HEK293 (cell line): ENCODE measurements around the gene SPINT2.
A peak's percentile ranks its signal among the peaks of the same experiment; 100 is the strongest.

Source experiments
- BCL11A ChIP-seq: fragments of 450-650 bp; formaldehyde crosslinking; IDR thresholded peaks from 2 replicates; pipeline ENCODE4 v1.5.1; 2016; ENCODE audit warnings: low read depth, missing biosample characterization, missing genetic modification characterization
- BCL11B ChIP-seq: fragments of 450-650 bp; formaldehyde crosslinking; IDR thresholded peaks from 2 replicates; pipeline ENCODE4 v1.5.1; 2016; ENCODE audit warnings: low read depth, missing biosample characterization, missing genetic modification characterization
- IKZF3 ChIP-seq: fragments of 450-650 bp; IDR thresholded peaks from 2 replicates; pipeline ENCODE4 v1.5.0; 2018; ENCODE audit warnings: missing biosample characterization, mild to moderate bottlenecking, missing genetic modification characterization, moderate library complexity
- KLF1 ChIP-seq: fragments of 450-650 bp; formaldehyde crosslinking; IDR thresholded peaks from 2 replicates; pipeline ENCODE4 v1.5.1; 2016; ENCODE audit warnings: missing biosample characterization, missing genetic modification characterization
- KLF16 ChIP-seq: fragments of 450-650 bp; formaldehyde crosslinking; IDR thresholded peaks from 2 replicates; pipeline ENCODE4 v1.5.1; 2017; ENCODE audit warnings: missing biosample characterization, missing genetic modification characterization
- ZBTB48 ChIP-seq: fragments of 450-650 bp; formaldehyde crosslinking; IDR thresholded peaks from 2 replicates; pipeline ENCODE4 v1.5.1; 2016; ENCODE audit warnings: missing biosample characterization, missing genetic modification characterization
- ZEB2 ChIP-seq: fragments of 450-650 bp; formaldehyde crosslinking; IDR thresholded peaks from 2 replicates; pipeline ENCODE4 v1.5.1; 2016; ENCODE audit warnings: missing biosample characterization, missing genetic modification characterization
- ZIC2 ChIP-seq: fragments of 450-650 bp; formaldehyde crosslinking; IDR thresholded peaks from 2 replicates; pipeline ENCODE4 v1.5.1; 2016; ENCODE audit warnings: missing biosample characterization, missing genetic modification characterization
- ZNF10 ChIP-seq: fragments of 450-650 bp; formaldehyde crosslinking; IDR thresholded peaks from 2 replicates; pipeline ENCODE4 v1.5.1; 2017; ENCODE audit warnings: missing biosample characterization, missing genetic modification characterization
- ZNF138 ChIP-seq: fragments of 450-650 bp; formaldehyde crosslinking; IDR thresholded peaks from 2 replicates; pipeline ENCODE4 v1.5.1; 2016; ENCODE audit warnings: missing biosample characterization, missing genetic modification characterization, borderline replicate concordance
- ZNF16 ChIP-seq: fragments of 450-650 bp; formaldehyde crosslinking; IDR thresholded peaks from 2 replicates; pipeline ENCODE4 v1.5.1; 2016; ENCODE audit warnings: low read depth, missing biosample characterization, missing genetic modification characterization
- ZNF202 ChIP-seq: fragments of 450-650 bp; formaldehyde crosslinking; IDR thresholded peaks from 2 replicates; pipeline ENCODE4 v1.5.1; 2016; ENCODE audit warnings: missing biosample characterization, missing genetic modification characterization, borderline replicate concordance
- ZNF223 ChIP-seq: fragments of 450-650 bp; formaldehyde crosslinking; IDR thresholded peaks from 2 replicates; pipeline ENCODE4 v1.5.1; 2016; ENCODE audit warnings: missing biosample characterization, missing genetic modification characterization
- ZNF48 ChIP-seq: fragments of 450-650 bp; formaldehyde crosslinking; IDR thresholded peaks from 2 replicates; pipeline ENCODE4 v1.5.1; 2016; ENCODE audit warnings: missing biosample characterization, missing genetic modification characterization
- ZNF501 ChIP-seq: fragments of 450-650 bp; formaldehyde crosslinking; IDR thresholded peaks from 2 replicates; pipeline ENCODE4 v1.5.1; 2016; ENCODE audit warnings: missing biosample characterization, missing genetic modification characterization
- ZNF530 ChIP-seq: fragments of 450-650 bp; formaldehyde crosslinking; IDR thresholded peaks from 2 replicates; pipeline ENCODE4 v1.5.1; 2016; ENCODE audit warnings: low read depth, missing biosample characterization, missing genetic modification characterization
- ZNF660 ChIP-seq: fragments of 450-650 bp; IDR thresholded peaks from 2 replicates; pipeline ENCODE4 v1.5.1; 2018; ENCODE audit warnings: missing biosample characterization, mild to moderate bottlenecking, missing genetic modification characterization
- ZNF670 ChIP-seq: fragments of 450-650 bp; formaldehyde crosslinking; IDR thresholded peaks from 2 replicates; pipeline ENCODE4 v1.5.1; 2016; ENCODE audit warnings: missing biosample characterization, missing genetic modification characterization, low read depth
- ZNF677 ChIP-seq: fragments of 450-650 bp; IDR thresholded peaks from 2 replicates; pipeline ENCODE4 v1.5.0; 2018; ENCODE audit warnings: missing biosample characterization, mild to moderate bottlenecking, missing genetic modification characterization, moderate library complexity
- ZNF701 ChIP-seq: fragments of 450-650 bp; formaldehyde crosslinking; IDR thresholded peaks from 2 replicates; pipeline ENCODE4 v1.5.1; 2016; ENCODE audit warnings: missing biosample characterization, missing genetic modification characterization
- ZNF792 ChIP-seq: fragments of 450-650 bp; formaldehyde crosslinking; IDR thresholded peaks from 2 replicates; pipeline ENCODE4 v1.5.1; 2016; ENCODE audit warnings: missing biosample characterization, missing genetic modification characterization
- ZNF843 ChIP-seq: fragments of 450-650 bp; formaldehyde crosslinking; IDR thresholded peaks from 2 replicates; pipeline ENCODE4 v1.5.1; 2016; ENCODE audit warnings: missing biosample characterization, missing genetic modification characterization
- TF ChIP-seq, protein P1 (sequence below): fragments of 450-650 bp; formaldehyde crosslinking; IDR thresholded peaks from 2 replicates; pipeline ENCODE4 v1.5.1; 2016; ENCODE audit warnings: missing biosample characterization, missing genetic modification characterization
- TF ChIP-seq, protein P2 (sequence below): sonication (generic); formaldehyde crosslinking; IDR thresholded peaks from 2 replicates; pipeline ENCODE4 v1.8.1; 2022; ENCODE audit warnings: mild to moderate bottlenecking, moderate library complexity, missing genetic modification reagents
- TF ChIP-seq, protein P3 (sequence below): fragments of 450-650 bp; formaldehyde crosslinking; IDR thresholded peaks from 2 replicates; pipeline ENCODE4 v1.5.1; 2016; ENCODE audit warnings: missing biosample characterization, missing genetic modification characterization
- TF ChIP-seq, protein P4 (sequence below): fragments of 450-650 bp; formaldehyde crosslinking; IDR thresholded peaks from 2 replicates; pipeline ENCODE4 v1.5.1; 2016; ENCODE audit warnings: missing biosample characterization, missing genetic modification characterization
- TF ChIP-seq, protein P5 (sequence below): fragments of 450-650 bp; formaldehyde crosslinking; conservative IDR thresholded peaks from 2 replicates; pipeline ENCODE4 v1.5.1; 2016; ENCODE audit warnings: low read depth, missing biosample characterization, missing genetic modification characterization
- TF ChIP-seq, protein P6 (sequence below): fragments of 450-650 bp; formaldehyde crosslinking; IDR thresholded peaks from 2 replicates; pipeline ENCODE4 v1.5.1; 2016; ENCODE audit warnings: missing biosample characterization, missing genetic modification characterization

Gene SPINT2

DNA sequence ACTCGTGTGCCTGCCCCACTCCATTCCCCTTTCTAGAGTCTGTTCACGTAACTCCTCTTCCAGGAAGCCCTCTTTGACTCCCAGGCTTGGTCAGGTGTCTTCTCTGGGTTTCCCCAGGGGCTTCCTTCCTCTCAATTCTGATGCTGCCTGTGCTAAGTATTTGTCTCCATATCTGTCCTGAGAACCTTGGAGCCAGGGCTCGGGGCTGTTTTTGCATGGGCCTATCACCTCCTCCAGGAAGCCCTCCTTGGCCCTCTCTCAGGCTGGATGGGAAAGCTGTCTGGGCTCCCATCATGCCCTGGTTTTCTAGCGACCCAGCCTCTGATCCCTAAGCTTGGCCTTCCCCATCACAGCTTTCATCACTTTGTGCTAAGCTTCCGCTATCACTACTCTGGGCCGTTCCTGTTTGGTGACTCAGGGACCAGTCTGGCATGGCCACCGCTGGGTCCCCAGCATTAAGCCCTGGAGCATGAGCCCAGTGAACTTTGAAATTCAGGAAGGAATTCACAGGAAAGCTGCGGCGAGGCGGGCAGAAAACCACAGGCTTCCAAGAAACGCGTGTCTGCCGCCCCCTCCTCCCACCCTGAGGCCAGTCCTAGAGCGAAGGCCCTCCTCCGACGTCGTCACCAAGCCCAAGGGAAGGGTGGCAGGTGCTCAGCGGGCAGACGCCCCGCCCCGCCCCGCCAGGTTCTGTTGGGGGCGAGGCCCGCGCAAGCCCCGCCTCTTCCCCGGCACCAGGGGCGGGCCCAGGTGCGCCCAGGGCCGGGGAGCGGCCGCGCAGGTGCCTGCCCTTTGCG, 486 bp upstream of the SPINT2 start (continued):
- TF ChIP-seq, protein P1, sequence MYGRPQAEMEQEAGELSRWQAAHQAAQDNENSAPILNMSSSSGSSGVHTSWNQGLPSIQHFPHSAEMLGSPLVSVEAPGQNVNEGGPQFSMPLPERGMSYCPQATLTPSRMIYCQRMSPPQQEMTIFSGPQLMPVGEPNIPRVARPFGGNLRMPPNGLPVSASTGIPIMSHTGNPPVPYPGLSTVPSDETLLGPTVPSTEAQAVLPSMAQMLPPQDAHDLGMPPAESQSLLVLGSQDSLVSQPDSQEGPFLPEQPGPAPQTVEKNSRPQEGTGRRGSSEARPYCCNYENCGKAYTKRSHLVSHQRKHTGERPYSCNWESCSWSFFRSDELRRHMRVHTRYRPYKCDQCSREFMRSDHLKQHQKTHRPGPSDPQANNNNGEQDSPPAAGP (tag by site-specific recombination), result no peak; the same call in 1 of the 2 replicates
- TF ChIP-seq ZNF10 (tag by site-specific recombination) (no peak), ZIC2 (tag by site-specific recombination) (peak; percentile 65), ZNF501 (tag by site-specific recombination) (peak; percentile 36; the same call in 1 of the 2 replicates), ZNF843 (no peak; the same call in 1 of the 2 replicates), ZNF792 (tag by site-specific recombination) (no peak), ZNF660 (tag by site-specific recombination) (peak; percentile 51; the same call in 1 of the 2 replicates), ZNF202 (tag by site-specific recombination) (no peak), ZBTB48 (tag by site-specific recombination) (peak; percentile 99), ZNF701 (tag by site-specific recombination) (no peak), ZNF677 (tag by site-specific recombination) (0 out of 2 replicates have a peak, but pooled peaks have one; percentile 33), KLF1 (tag by site-specific recombination) (peak; percentile 57), BCL11A (tag by site-specific recombination) (no peak), IKZF3 (peak; percentile 72), BCL11B (no peak), ZNF223 (no peak), ZNF138 (tag by site-specific recombination) (no peak), ZNF530 (tag by site-specific recombination) (no peak), ZNF48 (tag by site-specific recombination) (no peak), ZEB2 (no peak), ZNF16 (tag by site-specific recombination) (no peak), KLF16 (tag by site-specific recombination) (no peak), ZNF670 (tag by site-specific recombination) (no peak)
- TF ChIP-seq, protein P2, sequence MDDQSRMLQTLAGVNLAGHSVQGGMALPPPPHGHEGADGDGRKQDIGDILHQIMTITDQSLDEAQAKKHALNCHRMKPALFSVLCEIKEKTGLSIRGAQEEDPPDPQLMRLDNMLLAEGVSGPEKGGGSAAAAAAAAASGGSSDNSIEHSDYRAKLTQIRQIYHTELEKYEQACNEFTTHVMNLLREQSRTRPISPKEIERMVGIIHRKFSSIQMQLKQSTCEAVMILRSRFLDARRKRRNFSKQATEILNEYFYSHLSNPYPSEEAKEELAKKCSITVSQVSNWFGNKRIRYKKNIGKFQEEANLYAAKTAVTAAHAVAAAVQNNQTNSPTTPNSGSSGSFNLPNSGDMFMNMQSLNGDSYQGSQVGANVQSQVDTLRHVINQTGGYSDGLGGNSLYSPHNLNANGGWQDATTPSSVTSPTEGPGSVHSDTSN, result no peak
- TF ChIP-seq, protein P3, sequence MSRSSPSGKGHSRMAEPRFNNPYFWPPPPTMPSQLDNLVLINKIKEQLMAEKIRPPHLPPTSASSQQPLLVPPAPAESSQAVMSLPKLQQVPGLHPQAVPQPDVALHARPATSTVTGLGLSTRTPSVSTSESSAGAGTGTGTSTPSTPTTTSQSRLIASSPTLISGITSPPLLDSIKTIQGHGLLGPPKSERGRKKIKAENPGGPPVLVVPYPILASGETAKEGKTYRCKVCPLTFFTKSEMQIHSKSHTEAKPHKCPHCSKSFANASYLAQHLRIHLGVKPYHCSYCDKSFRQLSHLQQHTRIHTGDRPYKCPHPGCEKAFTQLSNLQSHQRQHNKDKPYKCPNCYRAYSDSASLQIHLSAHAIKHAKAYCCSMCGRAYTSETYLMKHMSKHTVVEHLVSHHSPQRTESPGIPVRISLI, result no peak
- TF ChIP-seq, protein P4, sequence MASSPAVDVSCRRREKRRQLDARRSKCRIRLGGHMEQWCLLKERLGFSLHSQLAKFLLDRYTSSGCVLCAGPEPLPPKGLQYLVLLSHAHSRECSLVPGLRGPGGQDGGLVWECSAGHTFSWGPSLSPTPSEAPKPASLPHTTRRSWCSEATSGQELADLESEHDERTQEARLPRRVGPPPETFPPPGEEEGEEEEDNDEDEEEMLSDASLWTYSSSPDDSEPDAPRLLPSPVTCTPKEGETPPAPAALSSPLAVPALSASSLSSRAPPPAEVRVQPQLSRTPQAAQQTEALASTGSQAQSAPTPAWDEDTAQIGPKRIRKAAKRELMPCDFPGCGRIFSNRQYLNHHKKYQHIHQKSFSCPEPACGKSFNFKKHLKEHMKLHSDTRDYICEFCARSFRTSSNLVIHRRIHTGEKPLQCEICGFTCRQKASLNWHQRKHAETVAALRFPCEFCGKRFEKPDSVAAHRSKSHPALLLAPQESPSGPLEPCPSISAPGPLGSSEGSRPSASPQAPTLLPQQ (tag by site-specific recombination), result no peak
- TF ChIP-seq, protein P5, sequence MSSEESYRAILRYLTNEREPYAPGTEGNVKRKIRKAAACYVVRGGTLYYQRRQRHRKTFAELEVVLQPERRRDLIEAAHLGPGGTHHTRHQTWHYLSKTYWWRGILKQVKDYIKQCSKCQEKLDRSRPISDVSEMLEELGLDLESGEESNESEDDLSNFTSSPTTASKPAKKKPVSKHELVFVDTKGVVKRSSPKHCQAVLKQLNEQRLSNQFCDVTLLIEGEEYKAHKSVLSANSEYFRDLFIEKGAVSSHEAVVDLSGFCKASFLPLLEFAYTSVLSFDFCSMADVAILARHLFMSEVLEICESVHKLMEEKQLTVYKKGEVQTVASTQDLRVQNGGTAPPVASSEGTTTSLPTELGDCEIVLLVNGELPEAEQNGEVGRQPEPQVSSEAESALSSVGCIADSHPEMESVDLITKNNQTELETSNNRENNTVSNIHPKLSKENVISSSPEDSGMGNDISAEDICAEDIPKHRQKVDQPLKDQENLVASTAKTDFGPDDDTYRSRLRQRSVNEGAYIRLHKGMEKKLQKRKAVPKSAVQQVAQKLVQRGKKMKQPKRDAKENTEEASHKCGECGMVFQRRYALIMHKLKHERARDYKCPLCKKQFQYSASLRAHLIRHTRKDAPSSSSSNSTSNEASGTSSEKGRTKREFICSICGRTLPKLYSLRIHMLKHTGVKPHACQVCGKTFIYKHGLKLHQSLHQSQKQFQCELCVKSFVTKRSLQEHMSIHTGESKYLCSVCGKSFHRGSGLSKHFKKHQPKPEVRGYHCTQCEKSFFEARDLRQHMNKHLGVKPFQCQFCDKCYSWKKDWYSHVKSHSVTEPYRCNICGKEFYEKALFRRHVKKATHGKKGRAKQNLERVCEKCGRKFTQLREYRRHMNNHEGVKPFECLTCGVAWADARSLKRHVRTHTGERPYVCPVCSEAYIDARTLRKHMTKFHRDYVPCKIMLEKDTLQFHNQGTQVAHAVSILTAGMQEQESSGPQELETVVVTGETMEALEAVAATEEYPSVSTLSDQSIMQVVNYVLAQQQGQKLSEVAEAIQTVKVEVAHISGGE (tag by site-specific recombination), result no peak
- TF ChIP-seq, protein P6, sequence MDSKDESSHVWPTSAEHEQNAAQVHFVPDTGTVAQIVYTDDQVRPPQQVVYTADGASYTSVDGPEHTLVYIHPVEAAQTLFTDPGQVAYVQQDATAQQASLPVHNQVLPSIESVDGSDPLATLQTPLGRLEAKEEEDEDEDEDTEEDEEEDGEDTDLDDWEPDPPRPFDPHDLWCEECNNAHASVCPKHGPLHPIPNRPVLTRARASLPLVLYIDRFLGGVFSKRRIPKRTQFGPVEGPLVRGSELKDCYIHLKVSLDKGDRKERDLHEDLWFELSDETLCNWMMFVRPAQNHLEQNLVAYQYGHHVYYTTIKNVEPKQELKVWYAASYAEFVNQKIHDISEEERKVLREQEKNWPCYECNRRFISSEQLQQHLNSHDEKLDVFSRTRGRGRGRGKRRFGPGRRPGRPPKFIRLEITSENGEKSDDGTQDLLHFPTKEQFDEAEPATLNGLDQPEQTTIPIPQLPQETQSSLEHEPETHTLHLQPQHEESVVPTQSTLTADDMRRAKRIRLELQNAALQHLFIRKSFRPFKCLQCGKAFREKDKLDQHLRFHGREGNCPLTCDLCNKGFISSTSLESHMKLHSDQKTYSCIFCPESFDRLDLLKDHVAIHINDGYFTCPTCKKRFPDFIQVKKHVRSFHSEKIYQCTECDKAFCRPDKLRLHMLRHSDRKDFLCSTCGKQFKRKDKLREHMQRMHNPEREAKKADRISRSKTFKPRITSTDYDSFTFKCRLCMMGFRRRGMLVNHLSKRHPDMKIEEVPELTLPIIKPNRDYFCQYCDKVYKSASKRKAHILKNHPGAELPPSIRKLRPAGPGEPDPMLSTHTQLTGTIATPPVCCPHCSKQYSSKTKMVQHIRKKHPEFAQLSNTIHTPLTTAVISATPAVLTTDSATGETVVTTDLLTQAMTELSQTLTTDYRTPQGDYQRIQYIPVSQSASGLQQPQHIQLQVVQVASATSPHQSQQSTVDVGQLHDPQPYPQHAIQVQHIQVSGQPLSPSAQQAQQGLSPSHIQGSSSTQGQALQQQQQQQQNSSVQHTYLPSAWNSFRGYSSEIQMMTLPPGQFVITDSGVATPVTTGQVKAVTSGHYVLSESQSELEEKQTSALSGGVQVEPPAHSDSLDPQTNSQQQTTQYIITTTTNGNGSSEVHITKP (tag by site-specific recombination), result no peak; the same call in 1 of the 2 replicates
